ENCODE results near the gene OR8S1.
"Not testable (repeated sequence)": the region's sequence is repeated elsewhere in the genome, so short reads cannot be mapped to it uniquely, and the experiment has no call there.

DNA sequence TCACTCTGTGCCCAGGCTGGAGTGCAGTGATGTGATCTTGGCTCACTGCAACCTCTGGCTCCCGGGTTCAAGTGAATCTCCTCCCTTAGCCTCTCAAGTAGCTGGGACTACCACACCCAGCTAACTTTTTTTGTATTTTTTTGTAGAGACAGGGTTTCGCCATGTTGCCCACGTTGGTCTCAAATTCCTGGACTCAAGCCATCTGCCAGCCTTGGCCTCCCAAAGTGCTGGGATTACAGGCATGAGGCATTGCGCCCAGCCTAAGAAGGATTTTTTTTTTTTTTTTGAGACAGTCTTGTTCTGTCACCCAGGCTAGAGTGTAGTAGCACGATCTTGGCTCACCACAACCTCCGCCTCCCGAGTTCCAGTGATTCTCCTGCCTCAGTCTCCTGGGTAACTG lies 36.0 kb upstream of the OR8S1 start:
- TF ChIP-seq, protein P1, sequence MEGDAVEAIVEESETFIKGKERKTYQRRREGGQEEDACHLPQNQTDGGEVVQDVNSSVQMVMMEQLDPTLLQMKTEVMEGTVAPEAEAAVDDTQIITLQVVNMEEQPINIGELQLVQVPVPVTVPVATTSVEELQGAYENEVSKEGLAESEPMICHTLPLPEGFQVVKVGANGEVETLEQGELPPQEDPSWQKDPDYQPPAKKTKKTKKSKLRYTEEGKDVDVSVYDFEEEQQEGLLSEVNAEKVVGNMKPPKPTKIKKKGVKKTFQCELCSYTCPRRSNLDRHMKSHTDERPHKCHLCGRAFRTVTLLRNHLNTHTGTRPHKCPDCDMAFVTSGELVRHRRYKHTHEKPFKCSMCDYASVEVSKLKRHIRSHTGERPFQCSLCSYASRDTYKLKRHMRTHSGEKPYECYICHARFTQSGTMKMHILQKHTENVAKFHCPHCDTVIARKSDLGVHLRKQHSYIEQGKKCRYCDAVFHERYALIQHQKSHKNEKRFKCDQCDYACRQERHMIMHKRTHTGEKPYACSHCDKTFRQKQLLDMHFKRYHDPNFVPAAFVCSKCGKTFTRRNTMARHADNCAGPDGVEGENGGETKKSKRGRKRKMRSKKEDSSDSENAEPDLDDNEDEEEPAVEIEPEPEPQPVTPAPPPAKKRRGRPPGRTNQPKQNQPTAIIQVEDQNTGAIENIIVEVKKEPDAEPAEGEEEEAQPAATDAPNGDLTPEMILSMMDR (IDR thresholded peaks at IDR 0.05): not testable (repeated sequence)
- TF ChIP-seq EZH2phosphoT487 (IDR thresholded peaks at IDR 0.05; ENCODE audit: borderline replicate concordance, low read depth); EP300 (IDR thresholded peaks at IDR 0.05; ENCODE audit: borderline replicate concordance in 1 of 2, low read depth in 1 of 2, low read length in 1 of 2); RAD21 (IDR thresholded peaks at IDR 0.05; ENCODE audit: low read length); NRF1 (IDR thresholded peaks at IDR 0.05; ENCODE audit: low read depth, low read length): not testable (repeated sequence)
